ENCODE measurements around the gene ZKSCAN4. TPM values are rescaled to one million over a fixed set of nuclear protein-coding genes. Genes with fewer than 3 reads are reported as not detected.

ZKSCAN4 gene
- total and polyA plus RNA-seq, 2 of the 8 experiments (the other 6 are each of a cell fraction or from before 2014, with no cell fraction given) = 2.2 to 6.6 TPM

GRCh38 chr6:28240471-28240870 lies 11.6 kb downstream of the ZKSCAN4 start:
- no peak overlapping the region for H3K4me3 ChIP-seq (ENCODE audit: extremely low read depth in 1 of 4, insufficient read depth in 2 of 4, low read depth in 3 of 4, low read length in 4 of 4)
- no peak overlapping the region for H2AK5ac ChIP-seq (ENCODE audit: low read depth, low read length)
- CTCF ChIA-PET (ENCODE audit: partially characterized antibody) = no interaction called here
- no peaks in the 10 kb centered on the region for H3K79me1 ChIP-seq (ENCODE audit: low read depth, low read length)
- H3K79me2 ChIP-seq (ENCODE audit: control insufficient read depth in 1 of 2, insufficient read depth in 2 of 2, low read length in 2 of 2) = no peaks in the 10 kb centered on the region
- no peaks in the 10 kb centered on the region for H4K20me1 ChIP-seq (replicated peaks in 1 of 2; ENCODE audit: control insufficient read depth in 1 of 2, insufficient read depth in 2 of 2, low read length in 2 of 2)
- DNase-seq (ENCODE audit: low read depth in 1 of 2, low spot score in 2 of 2) (no peak), FAIRE-seq (no peak)
- no peak overlapping the region for H3K14ac ChIP-seq (ENCODE audit: insufficient read length)
- H3K27me3 ChIP-seq (replicated peaks in 1 of 4; ENCODE audit: control insufficient read depth in 3 of 4, extremely low read depth in 1 of 4, insufficient read depth in 3 of 4, low read length in 3 of 4) = no peaks in the 10 kb centered on the region
- no peak overlapping the region for H2BK20ac ChIP-seq (ENCODE audit: low read length)
- peaks cover 3 to 12% (median 8%) of the 10 kb centered on the region in 4 experiments; a peak in 6 of 8 replicates for H3K36me3 ChIP-seq (ENCODE audit: control insufficient read depth in 2 of 4, insufficient read depth in 4 of 4, low read length in 3 of 4)
- no peak overlapping the region for H3K27ac ChIP-seq (ENCODE audit: low read depth, low read length)
- H3K18ac ChIP-seq (ENCODE audit: extremely low read depth, low read length) = no peak overlapping the region
- no peaks in the 10 kb centered on the region; a peak in 1 of 7 replicates for H3K4me1 ChIP-seq (replicated peaks in 1 of 4; ENCODE audit: control insufficient read depth in 3 of 4, insufficient read depth in 4 of 4, low read length in 3 of 4)
- no peaks in the 10 kb centered on the region for H3K23me2 ChIP-seq (ENCODE audit: low read depth, low read length)
- 100% methylated on average over 1 of the region's 1 CpG; no CpG with 5 or more reads in 1 of the 2 experiments for WGBS, 2 experiments (ENCODE audit: extremely low coverage in 1 of 2, insufficient coverage in 1 of 2, insufficient read length in 1 of 2, insufficient replicate concordance in 2 of 2, low coverage in 1 of 2, low lambda C conversion rate in 2 of 2, missing lambda C conversion rate in 1 of 2)
- H3K56ac ChIP-seq (replicated peaks; ENCODE audit: insufficient read length, low read depth, low read length) = no peak overlapping the region
- no peak overlapping the region for H3K4ac ChIP-seq (replicated peaks; ENCODE audit: insufficient read length, low read depth, low read length)
- no peak overlapping the region for H4K8ac ChIP-seq (ENCODE audit: extremely low read depth, insufficient read depth, low read length)
- H2BK5ac ChIP-seq (ENCODE audit: low read depth, low read length) = no peak overlapping the region
- no peak overlapping the region for H4K91ac ChIP-seq (replicated peaks; ENCODE audit: insufficient read length, low read length)
- no peak overlapping the region for H4K5ac ChIP-seq (ENCODE audit: insufficient read length, low read depth, low read length)
- no peak overlapping the region for H2AFZ ChIP-seq (ENCODE audit: low read length)
- H3K23ac ChIP-seq (ENCODE audit: insufficient read length) = no peak overlapping the region
- no peak overlapping the region for H2BK120ac ChIP-seq (replicated peaks; ENCODE audit: low read depth, low read length)
- H2BK12ac ChIP-seq (ENCODE audit: low read depth, low read length) = no peak overlapping the region
- POLR2A ChIA-PET (ENCODE audit: partially characterized antibody) = interaction anchor here (1.3 kb wide), 1 partner anchor 10 kb away, joined by 4 read pairs; no protein-coding TSS in a partner anchor
- no peak overlapping the region for H3K9ac ChIP-seq (replicated peaks in 1 of 4; ENCODE audit: extremely low read depth in 1 of 4, low read depth in 3 of 4, low read length in 3 of 4)
- H3K4me2 ChIP-seq (ENCODE audit: insufficient read depth in 1 of 2, low read depth in 2 of 2, low read length in 2 of 2) = no peak overlapping the region
- no peaks in the 10 kb centered on the region for H3K9me3 ChIP-seq (ENCODE audit: insufficient read depth in 2 of 2, low read depth in 1 of 2, low read length in 1 of 2)
- H2BK15ac ChIP-seq (ENCODE audit: low read length) = no peak overlapping the region
- TF ChIP-seq, protein P1, sequence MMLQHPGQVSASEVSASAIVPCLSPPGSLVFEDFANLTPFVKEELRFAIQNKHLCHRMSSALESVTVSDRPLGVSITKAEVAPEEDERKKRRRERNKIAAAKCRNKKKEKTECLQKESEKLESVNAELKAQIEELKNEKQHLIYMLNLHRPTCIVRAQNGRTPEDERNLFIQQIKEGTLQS (IDR thresholded peaks at IDR 0.05; ENCODE audit: insufficient read depth, low read depth, low read length) = no peak
- TF ChIP-seq CBX5 (IDR thresholded peaks at IDR 0.05; ENCODE audit: low read depth, low read length) (no peak), BCL11A (IDR thresholded peaks at IDR 0.05; ENCODE audit: low read depth in 2 of 2, low read length in 2 of 2) (no peak), RAD21 (IDR thresholded peaks at IDR 0.05 in 1 of 2, conservative IDR thresholded peaks at IDR 0.05 in 1 of 2; ENCODE audit: low read depth in 2 of 2, low read length in 2 of 2) (no peak), KDM4A (IDR thresholded peaks at IDR 0.05; ENCODE audit: low read depth, low read length, severe bottlenecking) (no peak), RBBP5 (IDR thresholded peaks at IDR 0.05; ENCODE audit: borderline replicate concordance, low read depth, low read length) (no peak), TEAD4 (IDR thresholded peaks at IDR 0.05; ENCODE audit: low read depth, low read length) (no peak), CEBPB (IDR thresholded peaks at IDR 0.05; ENCODE audit: low read depth, low read length) (no peak), MAFK (IDR thresholded peaks at IDR 0.05; ENCODE audit: low read depth, low read length) (no peak), TAF1 (IDR thresholded peaks at IDR 0.05; ENCODE audit: low read depth, low read length) (no peak), SIX5 (IDR thresholded peaks at IDR 0.05; ENCODE audit: low read depth, low read length) (no peak), JUND (IDR thresholded peaks at IDR 0.05; ENCODE audit: low read length) (no peak), HDAC6 (IDR thresholded peaks at IDR 0.05; ENCODE audit: low read depth, low read length) (no peak), KDM1A (IDR thresholded peaks at IDR 0.05; ENCODE audit: borderline replicate concordance, low read length) (no peak)
